HG03159 (cell line): ENCODE data around the gene RELCH.

Source experiments
- ATAC-seq: cut with Tn5 transposase; IDR thresholded peaks from one replicate; pipeline ENCODE4 v1.9.1; 2021; ENCODE audit warnings: mild to moderate bottlenecking, moderate library complexity; ENCODE audit not compliant: unreplicated experiment

Gene RELCH

GRCh38 chr18:62186499-62186773 lies 619 bp upstream of the RELCH start:
- peak; percentile 8 for ATAC-seq

- ATAC-seq: peak; percentile 2
Measured at GRCh38 chr18:62187543-62188510, 772 bp downstream of the RELCH start.

- no peak for ATAC-seq
Measured at GRCh38 chr18:62189208-62189607, 2.2 kb downstream of the RELCH start.

DNA sequence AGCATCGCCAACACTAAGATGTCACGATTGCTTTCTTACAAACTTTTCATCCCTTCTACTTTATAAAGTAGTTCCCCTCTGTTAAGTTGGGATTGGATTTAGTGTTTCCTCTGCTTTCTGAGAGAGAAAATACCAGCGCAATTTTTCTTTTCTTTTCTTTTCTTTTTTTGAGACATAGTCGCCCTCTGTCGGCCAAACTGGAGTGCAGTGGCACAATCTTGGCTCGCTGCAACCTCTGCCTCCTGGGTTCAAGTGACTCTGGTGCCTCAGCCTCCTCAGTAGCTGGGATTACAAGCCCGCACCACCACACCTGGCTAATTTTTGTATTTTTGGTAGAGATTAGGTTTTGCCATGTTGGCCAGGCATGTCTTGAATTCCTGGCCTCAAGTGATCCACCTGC lies 9.0 kb downstream of the RELCH start:
- no peak for ATAC-seq

DNA sequence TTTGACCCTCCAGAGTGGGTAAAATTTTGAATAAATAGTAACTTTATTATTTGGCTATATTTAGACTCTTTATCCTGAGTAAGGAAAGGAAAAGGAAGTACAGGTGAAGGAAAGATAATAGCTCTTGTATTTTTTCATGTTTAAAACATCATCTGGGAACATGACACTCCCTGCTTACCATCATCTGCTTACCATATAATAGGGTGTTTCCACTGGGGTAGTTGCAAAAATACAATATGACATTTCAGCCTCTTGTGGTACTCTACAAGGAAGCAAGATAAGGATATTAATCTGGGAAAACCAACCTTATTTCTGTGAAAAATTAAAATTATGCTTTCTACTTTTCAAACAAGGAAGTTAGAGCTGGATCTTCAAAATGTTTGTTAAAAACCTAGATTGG lies 9.9 kb downstream of the RELCH start:
- ATAC-seq: no peak

GRCh38 chr18:62198259-62198658 lies 11.2 kb downstream of the RELCH start:
- no peak for ATAC-seq

- ATAC-seq: no peak
Measured at GRCh38 chr18:62199629-62200028, 12.6 kb downstream of the RELCH start.

GRCh38 chr18:62200121-62200914 lies 13.3 kb downstream of the RELCH start:
- ATAC-seq: no peak

GRCh38 chr18:62201870-62202269 lies 14.8 kb downstream of the RELCH start:
- no peak for ATAC-seq

- no peak for ATAC-seq
Measured at GRCh38 chr18:62205824-62206223, 18.8 kb downstream of the RELCH start.

DNA sequence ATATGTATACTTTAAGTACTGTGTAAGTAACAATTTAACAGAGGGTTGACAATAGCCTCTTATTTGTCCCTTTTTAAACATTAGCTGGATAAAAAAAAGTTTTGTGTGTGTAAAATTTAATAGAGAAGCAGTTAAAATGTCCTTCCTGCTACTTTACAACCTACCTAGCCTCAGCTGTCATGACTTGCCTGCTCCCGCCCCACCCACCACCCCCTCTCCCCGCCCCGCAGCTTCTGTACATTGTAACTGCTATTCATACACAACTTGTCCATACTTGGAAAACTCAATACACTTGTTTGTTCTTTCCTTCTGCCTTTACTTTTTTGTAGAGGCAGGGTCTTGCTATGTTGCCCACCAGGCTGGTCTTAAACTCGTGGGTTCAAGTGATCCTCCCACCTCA lies 19.5 kb downstream of the RELCH start:
- ATAC-seq: no peak

DNA sequence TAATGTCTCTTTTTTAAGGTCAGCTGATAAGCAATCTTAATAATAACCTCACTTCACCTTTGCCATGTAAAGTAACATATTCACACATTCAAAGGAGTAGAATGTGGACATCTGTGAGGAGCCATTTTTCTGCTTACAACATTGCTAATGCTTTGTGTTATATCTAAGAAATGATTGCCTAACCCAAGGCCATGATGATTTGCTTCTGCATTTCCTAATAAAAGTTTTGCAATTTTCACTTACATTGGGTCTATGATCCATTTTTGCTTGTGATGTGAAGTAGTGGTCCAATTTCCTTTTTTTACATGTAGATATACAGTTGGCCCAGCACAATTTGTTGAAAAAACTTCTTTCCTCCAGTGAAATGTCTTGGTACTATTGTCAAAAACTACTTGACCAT lies 22.0 kb downstream of the RELCH start:
- ATAC-seq: no peak

DNA sequence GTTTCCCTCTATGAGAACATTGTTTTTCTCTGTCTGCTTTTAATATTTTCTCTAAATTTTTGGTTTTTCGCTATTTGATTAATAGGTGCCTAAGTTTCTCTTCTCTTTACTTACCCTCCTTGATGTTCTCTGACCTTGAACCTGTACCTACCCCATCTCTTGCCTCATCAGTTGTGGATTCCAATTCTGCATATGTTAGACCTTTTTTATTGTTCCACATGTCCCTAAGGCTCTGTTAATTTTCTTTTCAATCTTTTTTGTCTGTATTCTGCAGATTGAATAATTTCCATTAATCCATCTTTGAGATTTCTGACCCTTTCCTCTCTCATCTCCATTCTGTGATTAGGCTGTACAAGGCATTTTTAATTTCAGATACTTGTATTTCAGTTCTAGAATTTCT lies 23.1 kb downstream of the RELCH start:
- ATAC-seq: no peak

- no peak for ATAC-seq
Measured at GRCh38 chr18:62211325-62211828, 24.3 kb downstream of the RELCH start.

GRCh38 chr18:62214790-62215189 lies 27.7 kb downstream of the RELCH start:
- no peak for ATAC-seq

DNA sequence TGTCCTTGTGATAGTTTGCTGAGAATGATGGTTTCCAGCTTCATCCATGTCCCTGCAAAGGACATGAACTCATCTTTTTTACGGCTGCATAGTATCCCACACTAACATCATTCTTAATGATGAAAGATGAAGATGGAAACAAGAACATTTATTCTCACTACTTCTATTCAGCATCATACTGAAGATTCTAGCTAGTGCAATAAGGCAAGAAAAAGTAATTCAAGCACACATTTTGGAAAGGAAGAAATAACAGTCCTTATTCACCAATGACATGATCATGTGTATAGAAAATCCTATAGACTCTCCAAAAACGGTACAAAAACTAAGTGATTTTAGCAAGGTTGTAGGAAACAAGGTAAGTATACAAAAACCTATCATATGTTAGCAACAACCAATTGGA lies 37.2 kb downstream of the RELCH start:
- ATAC-seq: no peak

DNA sequence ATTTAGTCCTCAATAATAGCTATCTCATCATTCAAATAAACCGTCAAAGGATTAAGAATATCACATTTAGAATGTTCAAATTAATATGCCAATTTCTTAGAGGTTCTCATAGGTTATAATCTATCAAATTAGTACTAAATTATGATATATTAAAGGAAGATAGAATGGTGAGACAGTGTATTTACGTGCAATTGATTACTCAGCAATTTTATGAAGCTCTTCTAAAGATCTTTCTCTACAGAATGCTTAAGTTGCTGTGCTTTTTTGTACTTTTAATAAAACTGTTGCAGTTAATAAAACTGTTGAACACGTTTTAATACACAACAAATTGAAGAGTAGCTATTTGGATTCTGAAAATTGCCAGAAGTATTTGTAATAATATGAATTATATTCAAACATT lies 39.0 kb downstream of the RELCH start:
- no peak for ATAC-seq

DNA sequence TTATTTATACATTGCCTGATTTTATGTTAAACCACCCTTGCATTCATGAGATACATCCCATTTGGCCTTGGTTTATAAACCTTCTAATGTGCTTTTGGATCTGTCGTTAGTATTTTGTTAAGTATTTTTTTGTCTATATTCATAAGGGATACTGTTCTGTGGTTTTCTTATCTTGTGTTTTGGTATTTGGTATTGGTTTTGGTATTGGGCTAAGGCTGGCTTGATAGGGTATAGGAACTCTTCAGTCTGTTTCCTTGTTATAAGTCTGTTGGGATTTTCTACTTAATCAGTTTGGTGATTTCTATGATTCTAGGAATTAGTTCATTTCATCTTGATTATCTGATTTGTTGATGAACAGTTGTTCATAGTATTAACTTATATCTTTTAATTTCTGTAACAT lies 49.2 kb downstream of the RELCH start:
- ATAC-seq: no peak

DNA sequence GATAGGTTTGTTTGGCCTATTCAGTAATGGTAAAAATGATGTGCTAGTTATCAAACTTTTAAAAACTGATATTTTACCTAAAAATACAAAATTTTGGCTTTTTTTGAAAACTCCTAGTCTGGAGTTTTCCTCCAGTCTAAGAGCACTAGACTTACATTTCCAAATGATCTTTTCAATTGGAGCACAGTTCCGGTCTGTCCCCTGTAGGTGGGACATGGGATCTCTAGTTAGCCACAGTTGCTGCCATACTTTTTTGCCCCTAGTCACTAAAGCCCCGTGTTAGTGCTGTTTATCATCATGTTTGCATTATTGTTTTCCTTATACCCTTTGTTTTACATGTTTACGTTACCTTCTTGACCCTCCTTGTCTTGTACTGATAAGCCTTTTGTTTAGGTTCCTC lies 52.4 kb downstream of the RELCH start:
- no peak for ATAC-seq

GRCh38 chr18:62242955-62243354 lies 55.9 kb downstream of the RELCH start:
- no peak for ATAC-seq

- no peak for ATAC-seq
Measured at GRCh38 chr18:62245177-62245576, 58.1 kb downstream of the RELCH start.

- ATAC-seq: no peak
Measured at GRCh38 chr18:62245699-62246098, 58.6 kb downstream of the RELCH start.
